Measurements from ENCODE around the gene SEMA6A. TPM values are rescaled to one million over a fixed set of nuclear protein-coding genes. Genes with fewer than 3 reads are reported as not detected.

The SEMA6A gene
- total and polyA plus RNA-seq, 10 of the 15 experiments (the other 5 are each of a cell fraction or from before 2014, with no cell fraction given): 0.16 to 10.2 (median 1.1) TPM

GRCh38 chr5:116395226-116395625 is 179.4 kb downstream of the SEMA6A start:
- Histone ChIP-seq H3K9me3 (replicated peaks; ENCODE audit: control insufficient read depth, insufficient read depth, low read length) (no peaks in the 10 kb centered on the region), H2AFZ (ENCODE audit: control insufficient read depth, low read depth, low read length) (no peak overlapping the region), H3K27ac (ENCODE audit: control insufficient read depth, insufficient read depth) (no peak overlapping the region), H4K20me1 (ENCODE audit: control insufficient read depth, insufficient read depth) (no peaks in the 10 kb centered on the region), H3K4me1 (ENCODE audit: control insufficient read depth, insufficient read depth, low read length) (no peaks in the 10 kb centered on the region), H3K27me3 (replicated peaks in 1 of 2; ENCODE audit: control insufficient read depth in 2 of 2, insufficient read depth in 2 of 2, low read length in 1 of 2) (no peaks in the 10 kb centered on the region), H3K4me2 (ENCODE audit: control insufficient read depth, insufficient read depth) (no peak overlapping the region), H3K4me3 (no peak overlapping the region), H3K36me3 (ENCODE audit: control insufficient read depth in 2 of 2, insufficient read depth in 2 of 2, low read length in 1 of 2) (no peaks in the 10 kb centered on the region), H3K79me2 (ENCODE audit: control insufficient read depth, insufficient read depth, low read length) (no peaks in the 10 kb centered on the region), H3K9ac (ENCODE audit: control insufficient read depth, insufficient read depth, low read length) (no peak overlapping the region)
- ATAC-seq (no peak), FAIRE-seq (no peak), DNase-seq (ENCODE audit: low read depth, low spot score) (no peak)
- no TSS peak for BruUV-seq (replicated peaks)
- intact Hi-C loops (cut with micrococcal nuclease; ENCODE audit: unreplicated experiment): no loop called here
- ChIA-PET POLR2A (interaction anchor here (0.6 to 1.0 kb wide), 3 partner anchors 17 to 699 kb away, joined by 3 to 4 read pairs (median 3); no protein-coding TSS in a partner anchor), SMC1A (ENCODE audit: uncharacterized antibody, unreplicated experiment) (interaction anchor here (1.2 to 1.3 kb wide), 2 partner anchors 21 to 258 kb away, joined by 4 to 5 read pairs; no protein-coding TSS in a partner anchor), CTCF (no interaction called here), RAD21 (ENCODE audit: unreplicated experiment) (interaction anchor here (0.6 kb wide), 1 partner anchor 137 kb away, joined by 3 read pairs; no protein-coding TSS in a partner anchor)
- TF ChIP-seq ESRRA (IDR thresholded peaks at IDR 0.05; ENCODE audit: low read length) (no peak), SRF (IDR thresholded peaks at IDR 0.05; ENCODE audit: low read depth in 2 of 2, low read length in 2 of 2) (no peak), JUNB (IDR thresholded peaks at IDR 0.05) (no peak), RB1 (IDR thresholded peaks at IDR 0.05; ENCODE audit: borderline replicate concordance) (no peak), BACH1 (IDR thresholded peaks at IDR 0.05; ENCODE audit: borderline replicate concordance) (no peak), NBN (IDR thresholded peaks at IDR 0.05) (no peak), KAT2A (conservative IDR thresholded peaks at IDR 0.05; ENCODE audit: control insufficient read depth, low read depth, low read length) (no peak)
- 68% methylated on average over 8 of the region's 9 CpGs for WGBS (ENCODE audit: insufficient coverage, insufficient replicate concordance, low lambda C conversion rate, missing lambda C conversion rate)
- in situ Hi-C loops (cut with MboI): no loop called here

GRCh38 chr5:116394186-116394867 is 180.3 kb downstream of the SEMA6A start:
- no peaks in the 10 kb centered on the region for H4K20me1 ChIP-seq (ENCODE audit: control insufficient read depth, insufficient read depth)
- H3K9me3 ChIP-seq (replicated peaks; ENCODE audit: control insufficient read depth, insufficient read depth, low read length): no peaks in the 10 kb centered on the region
- 69% methylated on average over 5 of the region's 5 CpGs for WGBS (ENCODE audit: insufficient coverage, insufficient replicate concordance, low lambda C conversion rate, missing lambda C conversion rate)
- H2AFZ ChIP-seq (ENCODE audit: control insufficient read depth, low read depth, low read length): no peak overlapping the region
- FAIRE-seq: no peak
- no peak overlapping the region for H3K4me2 ChIP-seq (ENCODE audit: control insufficient read depth, insufficient read depth)
- CTCF ChIA-PET: interaction anchor here (1.3 kb wide), 1 partner anchor 10 kb away, joined by 3 read pairs; no protein-coding TSS in a partner anchor
- DNase-seq (ENCODE audit: low read depth, low spot score): no peak
- H3K9ac ChIP-seq (ENCODE audit: control insufficient read depth, insufficient read depth, low read length): no peak overlapping the region
- ATAC-seq: no peak
- in situ Hi-C loops (cut with MboI): no loop called here
- POLR2A ChIA-PET: interaction anchor here (1.0 kb wide), 1 partner anchor 18 kb away, joined by 3 read pairs; no protein-coding TSS in a partner anchor
- SMC1A ChIA-PET (ENCODE audit: uncharacterized antibody, unreplicated experiment): interaction anchor here (1.2 kb wide), 1 partner anchor 257 kb away, joined by 4 read pairs; no protein-coding TSS in a partner anchor
- H3K4me3 ChIP-seq: no peak overlapping the region
- no peaks in the 10 kb centered on the region for H3K27me3 ChIP-seq (replicated peaks in 1 of 2; ENCODE audit: control insufficient read depth in 2 of 2, insufficient read depth in 2 of 2, low read length in 1 of 2)
- no peaks in the 10 kb centered on the region for H3K4me1 ChIP-seq (ENCODE audit: control insufficient read depth, insufficient read depth, low read length)
- H3K27ac ChIP-seq (ENCODE audit: control insufficient read depth, insufficient read depth): no peak overlapping the region
- no peaks in the 10 kb centered on the region for H3K79me2 ChIP-seq (ENCODE audit: control insufficient read depth, insufficient read depth, low read length)
- intact Hi-C loops (cut with micrococcal nuclease; ENCODE audit: unreplicated experiment): no loop called here
- BruUV-seq (replicated peaks): no TSS peak
- H3K36me3 ChIP-seq (ENCODE audit: control insufficient read depth in 2 of 2, insufficient read depth in 2 of 2, low read length in 1 of 2): no peaks in the 10 kb centered on the region
- RAD21 ChIA-PET (ENCODE audit: unreplicated experiment): no interaction called here
- no peak for TF ChIP-seq RAD21 (IDR thresholded peaks at IDR 0.05; ENCODE audit: insufficient read depth, low read depth, low read length)
- TF ChIP-seq SIX5 (IDR thresholded peaks at IDR 0.05; ENCODE audit: low read depth, low read length, severe bottlenecking): no peak
- no peak for TF ChIP-seq ZNF207 (IDR thresholded peaks at IDR 0.05; ENCODE audit: borderline replicate concordance)
- no peak for TF ChIP-seq TCF12 (IDR thresholded peaks at IDR 0.05; ENCODE audit: low read depth, low read length)
- no peak for TF ChIP-seq RUNX3 (IDR thresholded peaks at IDR 0.05; ENCODE audit: low read length)
- TF ChIP-seq GATAD2B (conservative IDR thresholded peaks at IDR 0.05; ENCODE audit: low read depth): no peak
- no peak for TF ChIP-seq SMAD5 (IDR thresholded peaks at IDR 0.05; ENCODE audit: low read depth)
- TF ChIP-seq POLR2AphosphoS2 (IDR thresholded peaks at IDR 0.05; ENCODE audit: low read depth, low read length): no peak
- no peak for TF ChIP-seq TBL1XR1 (IDR thresholded peaks at IDR 0.05; ENCODE audit: low read depth, low read length)
- no peak for TF ChIP-seq SMARCA5 (IDR thresholded peaks at IDR 0.05)
- no peak for TF ChIP-seq NBN (IDR thresholded peaks at IDR 0.05)
- no peak for TF ChIP-seq NFYB (IDR thresholded peaks at IDR 0.05; ENCODE audit: insufficient read depth, low read depth, low read length)
- no peak for TF ChIP-seq MYC (IDR thresholded peaks at IDR 0.05; ENCODE audit: insufficient read depth, insufficient read length, insufficient replicate concordance, low read length, severe bottlenecking)
